Testis (tissue), 3 donors: Measurements from ENCODE around the gene CST9. TPM values are rescaled to one million over a fixed set of nuclear protein-coding genes. Genes with fewer than 3 reads are reported as not detected.

ENCODE experiments used
- DNase-seq: peaks from one replicate; pipeline ENCODE4 v3.0.0-alpha.2; 2019
- H3K27ac ChIP-seq, 2 donors: fragments of 200-600 bp; sonication (generic); one replicate each; pipeline ENCODE4 v1.5.1; 2019
- H3K27me3 ChIP-seq: fragments of 200-600 bp; sonication (generic); one replicate; pipeline ENCODE4 v1.5.1; 2019
- H3K36me3 ChIP-seq: fragments of 200-600 bp; sonication (generic); one replicate; pipeline ENCODE4 v1.5.1; 2017; ENCODE audit warnings: low read depth; ENCODE audit errors: missing control alignments
- H3K4me1 ChIP-seq: fragments of 200-600 bp; sonication (generic); one replicate; pipeline ENCODE4 v1.5.1; 2019
- H3K4me3 ChIP-seq, 2 donors: fragments of 200-600 bp; sonication (generic); one replicate each; pipeline ENCODE4 v1.5.1; 2017 to 2019
- H3K9me3 ChIP-seq: fragments of 200-600 bp; sonication (generic); one replicate; pipeline ENCODE4 v1.5.1; 2017
- CTCF ChIP-seq, 3 experiments: fragments of 450-650 bp in 2 of 3; fragments of 200-600 bp in 1 of 3; sonication (generic) in 1 of 3; IDR thresholded peaks; one replicate each; pipeline ENCODE4 v1.5.1; 2016 to 2019; ENCODE audit warnings: antibody characterized with exemption in 3 of 3, mild to moderate bottlenecking in 2 of 3, moderate library complexity in 1 of 3
- POLR2A ChIP-seq: fragments of 450-650 bp; IDR thresholded peaks from one replicate; pipeline ENCODE4 v1.6.1; 2017; ENCODE audit warnings: antibody characterized with exemption, mild to moderate bottlenecking, moderate library complexity
- WGBS, 2 donors: methylation state at CpG; one replicate each; pipeline ENCODE4 v1.1.5; 2018; 5-methylcytosine and 5-hydroxymethylcytosine counted together
- intact Hi-C: fragments of 100-400 bp; cut with DNase I; formaldehyde crosslinking; loops from one replicate; pipeline ENCODE4 v1.15.1; 2023; ENCODE audit warnings: low total_unique reads
- polyA plus RNA-seq: library from polyadenylated mRNA; stranded (reverse); fragments of 350-450 nt; fragmentation: Illumina TruSeq; extraction: RNeasy Lipid Tissue Mini Kit (QIAGEN cat#74804); gene quantifications from one replicate; pipeline ENCODE4 v1.2.3, GENCODE V29; 2014; ENCODE audit warnings: low read depth, low replicate concordance; ENCODE audit not compliant: insufficient read depth
- total RNA-seq, 2 donors: library from RNA; depleted of rRNA; stranded (reverse); fragments of >200 nt; gene quantifications; one replicate each; pipeline ENCODE4 v1.2.3, GENCODE V29; 2016

The CST9 gene
- total and polyA plus RNA-seq, 3 donors from 2014 or later, result 0.19 TPM; not detected in 2

GRCh38 chr20:23647346-23647745, 41.6 kb upstream of the CST9 start:
- TF ChIP-seq POLR2A, result no peak
- no peak for TF ChIP-seq CTCF (IDR thresholded peaks at IDR 0.05)
- intact Hi-C loops, result no loop called here
- H3K36me3 ChIP-seq, result no peaks in the 10 kb centered on the region
- H3K4me1 ChIP-seq, result peaks cover 4% of the 10 kb centered on the region
- WGBS, 2 donors, result 93 to 98% methylated on average over 2 of the region's 2 CpGs
- no peak overlapping the region for H3K4me3 ChIP-seq
- no peak for DNase-seq
- no peaks in the 10 kb centered on the region for H3K27me3 ChIP-seq
- H3K27ac ChIP-seq, result no peak overlapping the region
- H3K9me3 ChIP-seq, result no peaks in the 10 kb centered on the region

DNA sequence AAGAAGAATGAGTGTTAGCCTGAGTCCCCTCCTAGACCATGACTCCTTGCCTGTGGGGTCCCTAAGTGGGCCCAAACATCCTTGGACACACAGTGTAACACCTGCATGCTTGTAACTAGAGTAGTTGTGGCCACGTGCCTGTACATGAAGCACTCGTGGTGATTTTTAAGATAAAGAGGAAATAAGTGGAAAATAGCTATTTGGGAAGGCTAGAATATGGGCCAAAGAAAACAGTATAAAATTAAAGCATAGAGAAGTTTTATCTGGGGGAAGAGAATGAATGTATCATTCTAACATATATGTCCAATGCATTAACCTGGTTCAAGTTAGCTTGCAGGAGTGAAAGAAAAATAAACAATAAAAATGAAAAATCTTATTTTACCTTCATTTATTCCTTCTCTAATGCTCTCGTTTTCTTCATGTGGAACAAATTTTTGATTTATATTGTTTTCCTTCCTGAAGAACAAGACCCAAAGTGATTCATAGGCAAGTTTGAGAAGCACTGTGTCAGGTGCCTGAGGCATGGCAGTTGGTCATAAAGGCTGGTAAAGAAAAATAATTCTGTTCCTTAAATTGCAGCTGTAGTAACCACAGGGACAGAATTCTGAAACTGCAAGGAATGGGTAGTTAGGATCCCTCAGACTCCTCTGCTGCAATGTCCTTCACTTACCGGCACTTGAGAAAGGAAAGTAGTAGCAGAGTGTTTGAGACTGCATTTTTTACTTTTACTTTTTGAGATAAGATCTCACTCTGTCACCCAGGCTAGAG, 40.6 kb upstream of the CST9 start:
- 46 to 55% methylated on average over 4 of the region's 4 CpGs for WGBS, 2 donors
- DNase-seq, result no peak
- Histone ChIP-seq H3K27me3 (no peaks in the 10 kb centered on the region), H3K4me1 (peaks cover 14% of the 10 kb centered on the region), H3K4me3 (no peak overlapping the region), H3K36me3 (no peaks in the 10 kb centered on the region), H3K27ac (no peak overlapping the region), H3K9me3 (no peaks in the 10 kb centered on the region)
- intact Hi-C loops, result no loop called here
- TF ChIP-seq CTCF (IDR thresholded peaks at IDR 0.05) (no peak), POLR2A (no peak)

- 88 to 95% methylated on average over 1 of the region's 1 CpG for WGBS, 2 donors
- Histone ChIP-seq H3K4me3 (no peak overlapping the region), H3K9me3 (no peaks in the 10 kb centered on the region), H3K27me3 (no peaks in the 10 kb centered on the region), H3K4me1 (peaks cover 18% of the 10 kb centered on the region), H3K36me3 (no peaks in the 10 kb centered on the region), H3K27ac (no peak overlapping the region)
- TF ChIP-seq CTCF (IDR thresholded peaks at IDR 0.05) (no peak), POLR2A (no peak)
- intact Hi-C loops, result no loop called here
- DNase-seq, result no peak
Measured at GRCh38 chr20:23645575-23645974, 39.9 kb upstream of the CST9 start.

DNA sequence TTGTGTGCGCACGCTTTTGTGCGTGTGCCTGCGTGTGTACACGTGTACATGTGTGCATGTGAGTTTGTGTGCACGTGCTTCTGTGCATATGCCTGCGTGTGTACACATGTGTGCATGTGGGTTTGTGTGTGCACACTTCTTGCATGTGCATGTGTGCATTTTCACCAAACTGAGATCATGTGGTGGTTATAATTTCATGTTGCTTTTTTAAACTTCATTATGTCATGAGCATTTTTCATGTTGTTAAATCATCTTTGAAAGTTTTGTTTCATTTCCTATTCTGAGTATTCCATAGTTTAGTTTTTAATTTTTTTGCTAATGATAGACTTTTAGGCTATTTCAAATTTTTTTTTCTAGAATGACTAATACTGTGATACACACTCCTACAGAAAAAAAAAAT, 38.4 kb upstream of the CST9 start:
- TF ChIP-seq CTCF (IDR thresholded peaks at IDR 0.05) (no peak), POLR2A (no peak)
- no peak overlapping the region for H3K4me3 ChIP-seq
- 92 to 97% methylated on average over 7 of the region's 7 CpGs for WGBS, 2 donors
- H3K27me3 ChIP-seq, result no peaks in the 10 kb centered on the region
- H3K27ac ChIP-seq, result no peak overlapping the region
- no peaks in the 10 kb centered on the region for H3K36me3 ChIP-seq
- intact Hi-C loops, result no loop called here
- DNase-seq, result no peak
- peaks cover 21% of the 10 kb centered on the region for H3K4me1 ChIP-seq
- no peaks in the 10 kb centered on the region for H3K9me3 ChIP-seq

DNA sequence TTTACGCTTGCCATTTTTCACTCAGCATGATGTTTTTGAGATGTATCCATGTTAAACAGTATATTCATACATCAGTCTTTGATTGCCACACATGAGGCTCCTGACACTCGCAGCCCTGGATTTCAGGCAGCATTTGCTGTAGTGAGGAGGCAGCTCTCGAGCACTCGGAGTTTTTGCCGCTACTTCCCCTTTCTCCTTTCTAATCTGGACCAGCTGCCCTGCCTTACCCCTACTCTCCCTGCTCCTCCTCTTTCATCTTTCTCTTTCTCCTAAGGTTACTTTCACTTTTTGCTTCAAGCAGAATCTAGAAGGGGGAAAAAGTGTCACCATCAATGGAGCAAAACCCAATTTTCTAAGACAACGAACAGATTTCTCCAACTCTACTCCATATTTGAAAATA, 37.9 kb upstream of the CST9 start:
- no peaks in the 10 kb centered on the region for H3K27me3 ChIP-seq
- TF ChIP-seq POLR2A (no peak), CTCF (IDR thresholded peaks at IDR 0.05) (no peak)
- H3K4me3 ChIP-seq, result no peak overlapping the region
- intact Hi-C loops, result no loop called here
- WGBS, 2 donors, result 88 to 92% methylated on average over 6 of the region's 6 CpGs
- peaks cover 21% of the 10 kb centered on the region for H3K4me1 ChIP-seq
- H3K27ac ChIP-seq, result no peak overlapping the region
- H3K9me3 ChIP-seq, result no peaks in the 10 kb centered on the region
- no peaks in the 10 kb centered on the region for H3K36me3 ChIP-seq
- no peak for DNase-seq
